Tibial nerve (tissue), 4 donors: ENCODE measurements around the gene RPRD1A. TPM values are rescaled to one million over a fixed set of nuclear protein-coding genes. Genes with fewer than 3 reads are reported as not detected.
"Not testable (repeated sequence)": the region's sequence is repeated elsewhere in the genome, so short reads cannot be mapped to it uniquely, and the experiment has no call there.

ENCODE experiments used
- DNase-seq, 2 donors: peaks; one replicate each; pipeline ENCODE4 v3.0.0-alpha.2; 2019; ENCODE audit warnings: low spot score in 2 of 2
- H3K27ac ChIP-seq, 4 donors: fragments of 200-600 bp; sonication (generic) in 3 of 4; one replicate each; pipeline ENCODE4 v1.5.1; 2017 to 2019; ENCODE audit warnings: mild to moderate bottlenecking in 1 of 4
- H3K27me3 ChIP-seq, 2 donors: fragments of 200-600 bp; sonication (generic) in 1 of 2; one replicate each; pipeline versions ENCODE4 v1.5.1 to v1.6.0; 2017 to 2019
- H3K36me3 ChIP-seq, 3 donors: fragments of 200-600 bp; sonication (generic); one replicate each; pipeline ENCODE4 v1.5.1; 2018 to 2019
- H3K4me1 ChIP-seq, 4 donors: fragments of 200-600 bp; sonication (generic) in 3 of 4; one replicate each; pipeline ENCODE4 v1.5.1; 2017 to 2019
- H3K4me3 ChIP-seq, 4 donors: fragments of 200-600 bp; sonication (generic) in 3 of 4; one replicate each; pipeline ENCODE4 v1.5.1; 2017 to 2019; ENCODE audit warnings: mild to moderate bottlenecking in 1 of 4, moderate library complexity in 1 of 4
- H3K9me3 ChIP-seq, 4 donors: fragments of 200-600 bp; sonication (generic) in 3 of 4; one replicate each; pipeline ENCODE4 v1.5.1; 2017 to 2019
- CTCF ChIP-seq, 5 experiments: fragments of 200-600 bp in 3 of 5; fragments of 450-650 bp in 2 of 5; sonication (generic) in 3 of 5; IDR thresholded peaks; one replicate each; pipeline ENCODE4 v1.5.1; 2016 to 2019; ENCODE audit warnings: antibody characterized with exemption in 5 of 5, mild to moderate bottlenecking in 3 of 5, moderate library complexity in 2 of 5
- EP300 ChIP-seq, 2 donors: sonication (generic); formaldehyde crosslinking; IDR thresholded peaks; one replicate each; pipeline ENCODE4 v1.6.1; 2017; ENCODE audit warnings: antibody characterized with exemption in 2 of 2, mild to moderate bottlenecking in 1 of 2
- POLR2A ChIP-seq, 2 donors: fragments of 450-650 bp; IDR thresholded peaks; one replicate each; pipeline ENCODE4 v1.6.1; 2017; ENCODE audit warnings: antibody characterized with exemption in 2 of 2, mild to moderate bottlenecking in 2 of 2, moderate library complexity in 2 of 2
- WGBS, 2 donors: methylation state at CpG; one replicate each; pipeline ENCODE4 v1.1.5; 2018; 5-methylcytosine and 5-hydroxymethylcytosine counted together
- total RNA-seq, 4 donors: library from RNA; depleted of rRNA; stranded (reverse); fragments of >200 nt; gene quantifications; one replicate each; pipeline ENCODE4 v1.1.0, GENCODE V29; 2016

Gene RPRD1A
- total RNA-seq, 4 donors from 2014 or later = 65.9 to 75.9 (median 69.7) TPM

DNA sequence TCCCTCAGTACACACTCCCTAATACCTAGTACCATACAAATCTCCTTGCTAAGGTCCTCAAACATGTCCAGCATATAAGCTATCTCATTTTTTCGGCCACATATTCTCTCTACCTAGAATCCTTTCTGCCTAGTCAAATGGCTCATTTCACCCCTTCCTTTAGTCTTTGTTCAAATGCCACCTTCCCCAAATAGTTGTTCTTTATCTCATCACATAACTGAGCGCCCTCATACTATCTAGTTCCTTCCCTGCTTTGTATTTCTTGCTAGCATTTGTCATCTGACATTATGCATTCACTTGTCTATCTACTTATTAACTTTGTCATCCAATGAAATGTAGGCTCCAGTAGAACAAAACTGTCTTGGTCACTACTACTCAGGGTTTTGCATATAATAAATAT is 35.5 kb downstream of the RPRD1A start:
- Histone ChIP-seq H3K4me1 (peaks cover 0 to 26% (median 0%) of the 10 kb centered on the region in 4 donors), H3K27me3 (no peaks in the 10 kb centered on the region), H3K27ac (no peak overlapping the region), H3K36me3 (peaks cover 0 to 29% (median 3%) of the 10 kb centered on the region in 3 donors), H3K9me3 (no peaks in the 10 kb centered on the region), H3K4me3 (no peak overlapping the region)
- no peak for TF ChIP-seq POLR2A (IDR thresholded peaks at IDR 0.05)
- no peak for TF ChIP-seq CTCF (IDR thresholded peaks at IDR 0.05)
- no peak for TF ChIP-seq EP300 (IDR thresholded peaks at IDR 0.05)
- WGBS, 2 donors = 96 to 98% methylated on average over 2 of the region's 2 CpGs
- no peak for DNase-seq

DNA sequence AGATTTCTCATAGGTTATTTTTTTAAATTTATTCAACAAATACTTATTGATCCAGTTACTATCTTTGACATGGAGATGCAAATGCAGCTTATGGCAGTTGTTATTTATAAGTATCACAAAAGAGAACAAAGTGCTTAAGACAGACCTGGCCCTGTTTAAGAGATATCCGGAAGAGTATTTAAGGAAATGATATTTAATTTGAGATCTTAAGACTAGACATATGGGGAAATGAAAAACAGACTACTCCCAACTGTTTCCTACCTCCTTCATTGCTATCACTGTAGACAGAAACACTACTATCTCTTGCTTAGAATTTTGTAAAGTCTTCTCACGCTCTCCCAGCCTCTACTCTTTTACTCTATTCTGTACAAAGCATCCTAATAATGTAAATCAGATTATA is 36.0 kb downstream of the RPRD1A start:
- H3K4me1 ChIP-seq = peaks cover 0 to 26% (median 0%) of the 10 kb centered on the region in 4 donors
- no peaks in the 10 kb centered on the region for H3K27me3 ChIP-seq
- H3K4me3 ChIP-seq = no peak overlapping the region
- no peaks in the 10 kb centered on the region for H3K9me3 ChIP-seq
- DNase-seq = no peak
- WGBS, 2 donors = 84 to 85% methylated on average over 2 of the region's 2 CpGs
- TF ChIP-seq EP300 (IDR thresholded peaks at IDR 0.05) (no peak), CTCF (IDR thresholded peaks at IDR 0.05) (no peak), POLR2A (IDR thresholded peaks at IDR 0.05) (no peak)
- H3K27ac ChIP-seq = no peak overlapping the region
- peaks cover 0 to 34% (median 3%) of the 10 kb centered on the region in 3 donors for H3K36me3 ChIP-seq

- H3K27me3 ChIP-seq = no peaks in the 10 kb centered on the region
- no peak for DNase-seq
- WGBS, 2 donors = 92 to 95% methylated on average over 2 of the region's 2 CpGs
- no peak overlapping the region for H3K27ac ChIP-seq
- peaks cover 0 to 53% (median 3%) of the 10 kb centered on the region in 3 donors for H3K36me3 ChIP-seq
- H3K4me3 ChIP-seq = no peak overlapping the region
- no peaks in the 10 kb centered on the region for H3K9me3 ChIP-seq
- peaks cover 0 to 6% (median 0%) of the 10 kb centered on the region in 4 donors for H3K4me1 ChIP-seq
- TF ChIP-seq CTCF (IDR thresholded peaks at IDR 0.05) = no peak
- TF ChIP-seq EP300 (IDR thresholded peaks at IDR 0.05) = no peak
- no peak for TF ChIP-seq POLR2A (IDR thresholded peaks at IDR 0.05)
Observed at GRCh38 chr18:36028859-36029258, 38.5 kb downstream of the RPRD1A start.

DNA sequence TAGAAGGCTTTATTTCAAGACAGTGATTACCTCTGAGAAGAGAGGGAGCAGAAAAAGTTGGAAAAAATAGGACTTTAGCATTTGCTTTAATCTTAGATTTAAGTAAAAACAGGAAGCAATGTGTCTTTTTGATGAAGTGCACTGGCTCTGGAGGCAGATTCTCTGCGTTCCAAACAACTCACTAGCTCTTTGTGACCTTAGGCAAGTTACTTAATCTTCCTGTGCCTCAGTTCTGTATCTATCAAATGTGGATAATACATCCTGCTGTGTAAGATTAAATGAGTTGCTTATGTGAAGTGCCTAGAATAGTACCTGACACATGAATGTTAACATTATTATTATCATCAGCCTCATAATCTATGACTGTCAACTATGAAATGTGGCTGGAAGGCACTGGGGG is 42.3 kb downstream of the RPRD1A start:
- 41 to 48% methylated on average over 1 of the region's 1 CpG for WGBS, 2 donors
- TF ChIP-seq EP300 (IDR thresholded peaks at IDR 0.05) (no peak), POLR2A (IDR thresholded peaks at IDR 0.05) (no peak), CTCF (IDR thresholded peaks at IDR 0.05) (no peak)
- no peak for DNase-seq

DNA sequence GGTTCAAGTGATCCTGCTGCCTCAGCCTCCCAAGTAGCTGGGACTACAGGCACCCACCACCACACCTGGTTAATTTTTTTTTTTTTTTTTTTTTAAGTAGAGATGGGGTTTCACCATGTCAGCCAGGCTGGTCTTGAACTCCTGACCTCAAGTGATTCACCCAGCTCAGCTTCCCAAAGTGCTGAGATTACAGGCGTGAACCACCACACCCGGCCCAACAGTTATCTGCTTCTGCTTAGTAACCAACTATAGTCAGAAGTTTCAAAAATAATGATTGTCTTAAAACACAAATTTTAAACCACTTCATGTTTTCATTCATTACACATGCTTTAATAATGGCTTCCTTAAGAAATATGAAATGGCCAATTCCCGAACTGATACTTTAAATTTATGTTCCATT is 43.1 kb downstream of the RPRD1A start:
- WGBS, 2 donors = 95 to 98% methylated on average over 3 of the region's 3 CpGs
- not testable (repeated sequence) for H3K27ac ChIP-seq, H3K27me3 ChIP-seq, H3K4me1 ChIP-seq, DNase-seq, H3K4me3 ChIP-seq, H3K9me3 ChIP-seq
- H3K36me3 ChIP-seq = peaks cover 0 to 45% (median 0%) of the 10 kb centered on the region in 3 donors

More for the DNA sequence above, 42.3 kb downstream of the RPRD1A start:
- Histone ChIP-seq H3K9me3 (no peaks in the 10 kb centered on the region), H3K4me1 (no peaks in the 10 kb centered on the region), H3K4me3 (no peak overlapping the region), H3K36me3 (peaks cover 0 to 46% (median 1%) of the 10 kb centered on the region in 3 donors), H3K27ac (no peak overlapping the region), H3K27me3 (no peaks in the 10 kb centered on the region)

- DNase-seq = no peak
- Histone ChIP-seq H3K36me3 (peaks cover 0 to 36% (median 0%) of the 10 kb centered on the region in 3 donors), H3K9me3 (no peaks in the 10 kb centered on the region), H3K27me3 (no peaks in the 10 kb centered on the region), H3K27ac (no peak overlapping the region), H3K4me3 (no peak overlapping the region), H3K4me1 (no peaks in the 10 kb centered on the region)
- 72 to 79% methylated on average over 1 of the region's 1 CpG for WGBS, 2 donors
- TF ChIP-seq CTCF (IDR thresholded peaks at IDR 0.05) (no peak), EP300 (IDR thresholded peaks at IDR 0.05) (no peak), POLR2A (IDR thresholded peaks at IDR 0.05) (no peak)
Observed at GRCh38 chr18:36023336-36023735, 44.0 kb downstream of the RPRD1A start.
